GM03348 (cell line): ENCODE data around the gene DIS3L2.

ENCODE experiments used
- DNase-seq: peaks from one replicate; pipeline ENCODE4 v3.0.0; 2012; ENCODE audit warnings: low spot score

DIS3L2 gene

DNA sequence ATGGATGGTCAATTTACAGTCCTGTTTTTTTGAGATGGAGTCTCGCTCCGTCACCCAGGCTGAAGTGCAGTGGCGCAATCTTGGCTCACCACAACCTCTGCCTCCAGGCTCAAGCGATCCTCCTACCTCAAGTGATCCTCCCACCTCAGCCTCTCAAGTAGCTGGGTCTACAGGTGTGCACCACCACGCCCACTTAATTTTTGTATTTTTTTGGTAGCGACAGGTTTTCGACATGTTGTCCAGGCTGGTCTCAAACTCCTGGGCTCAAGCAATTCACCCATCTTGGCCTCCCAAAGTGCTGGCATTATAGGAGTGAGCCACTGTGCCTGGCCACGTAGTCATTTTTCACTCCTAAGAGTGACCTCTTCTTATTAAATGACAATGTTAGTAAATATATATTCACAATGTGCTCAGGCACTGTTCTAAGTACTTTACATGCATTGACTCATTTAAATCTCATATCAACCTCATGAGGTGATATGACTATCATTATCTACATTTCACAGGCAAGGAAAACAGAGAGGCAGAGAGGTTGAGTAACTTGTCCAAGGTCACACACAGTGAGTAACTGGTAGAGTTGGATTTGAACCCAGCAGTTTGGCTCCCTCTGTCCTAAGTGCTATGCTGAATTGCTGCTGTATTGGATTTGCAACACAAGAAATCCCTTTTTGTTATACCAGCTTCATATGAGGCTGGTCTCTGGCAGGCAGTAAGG, 5.6 kb upstream of the DIS3L2 start:
- no peak for DNase-seq

- no peak for DNase-seq
These were observed 3.4 kb upstream of the DIS3L2 start for GRCh38 chr2:231957913-231958763.

DNA sequence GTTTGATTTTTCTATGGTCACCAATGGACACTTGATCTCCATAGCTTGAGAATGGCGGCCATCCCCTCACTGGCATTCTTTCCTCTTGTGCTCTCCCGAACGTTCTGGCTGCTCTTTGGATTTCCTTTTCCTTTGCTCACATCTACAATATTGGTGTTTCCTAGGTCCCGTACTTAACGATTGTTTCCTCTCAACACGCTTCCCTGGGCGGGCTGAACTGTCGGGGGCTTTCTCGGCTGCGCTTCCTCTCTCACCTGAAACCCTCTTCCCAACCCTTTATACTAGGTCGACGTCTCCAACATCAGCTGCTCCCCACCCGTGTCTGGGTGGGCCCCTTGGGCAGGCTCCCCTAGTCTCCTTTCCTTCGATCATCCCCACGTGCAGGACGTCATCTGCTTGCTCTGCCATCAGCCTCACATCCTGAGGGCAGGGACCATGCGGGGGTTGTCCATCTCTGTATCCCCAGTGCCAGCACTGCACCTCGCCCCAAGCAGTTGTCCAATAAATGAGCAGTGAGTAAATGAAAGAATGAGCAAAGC, 634 bp upstream of the DIS3L2 start:
- DNase-seq: no peak

- DNase-seq: no peak
These were observed 3.6 kb downstream of the DIS3L2 start for GRCh38 chr2:231965102-231965501.

- DNase-seq: no peak
These were observed 5.4 kb downstream of the DIS3L2 start for GRCh38 chr2:231966886-231967285.

DNA sequence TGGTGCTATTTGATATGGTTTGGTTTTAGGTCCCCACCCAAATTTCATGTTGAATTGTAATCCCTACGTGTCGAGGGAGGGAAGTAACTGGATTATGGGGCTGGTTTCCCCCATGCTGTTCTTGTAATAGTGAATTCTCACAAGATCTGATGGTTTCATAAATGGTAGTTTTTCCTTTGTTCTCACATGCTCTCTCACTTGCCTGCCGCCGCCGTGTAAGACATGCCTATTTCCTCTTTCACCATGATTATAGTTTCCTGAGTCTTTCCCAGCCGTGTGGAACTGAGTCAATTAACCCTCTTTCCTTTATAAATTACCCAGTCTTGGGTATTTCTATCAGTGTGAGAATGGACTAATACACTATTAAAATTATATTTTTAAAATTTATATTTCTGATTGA, 7.3 kb downstream of the DIS3L2 start:
- DNase-seq: no peak

GRCh38 chr2:231970461-231970860, 8.9 kb downstream of the DIS3L2 start:
- no peak for DNase-seq

DNA sequence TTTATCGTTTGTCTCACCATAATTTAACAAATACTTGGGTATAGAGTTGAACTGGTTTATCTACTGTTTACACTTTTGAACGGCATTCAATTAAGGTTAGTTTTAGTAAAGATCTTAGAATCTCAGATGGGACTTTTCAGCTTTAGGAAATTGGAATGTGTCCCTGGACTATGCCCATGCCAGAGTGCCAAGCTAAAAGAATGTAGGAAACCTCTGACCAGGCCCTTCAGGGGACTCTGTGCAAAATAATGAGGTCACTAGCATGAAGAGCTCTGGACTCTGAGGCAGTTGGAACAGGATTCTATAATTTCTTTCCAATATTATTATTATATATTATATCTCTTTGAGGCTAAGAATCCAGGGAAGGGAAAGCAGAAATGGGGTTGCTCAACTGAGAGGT, 13.5 kb downstream of the DIS3L2 start:
- no peak for DNase-seq

DNA sequence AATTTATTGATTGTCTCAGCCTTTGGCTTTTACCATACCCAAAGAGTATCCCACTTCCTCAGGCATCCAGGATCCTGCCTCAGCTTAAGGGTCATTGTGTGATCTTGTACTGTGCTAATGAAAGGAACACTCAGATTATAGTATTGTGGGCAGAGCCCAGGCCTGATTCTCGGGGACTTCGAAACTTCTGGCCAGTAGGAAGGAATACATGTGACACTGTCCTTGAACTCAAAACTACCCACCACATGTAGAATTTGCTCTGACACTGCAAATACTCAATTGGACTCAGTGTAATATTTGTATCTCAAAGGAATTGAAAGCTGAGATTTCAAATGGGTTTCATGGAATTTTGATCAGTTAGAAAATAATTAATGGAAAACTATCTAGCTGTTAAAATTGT, 15.9 kb downstream of the DIS3L2 start:
- no peak for DNase-seq

GRCh38 chr2:231984992-231985391, 23.5 kb downstream of the DIS3L2 start:
- DNase-seq: no peak

DNA sequence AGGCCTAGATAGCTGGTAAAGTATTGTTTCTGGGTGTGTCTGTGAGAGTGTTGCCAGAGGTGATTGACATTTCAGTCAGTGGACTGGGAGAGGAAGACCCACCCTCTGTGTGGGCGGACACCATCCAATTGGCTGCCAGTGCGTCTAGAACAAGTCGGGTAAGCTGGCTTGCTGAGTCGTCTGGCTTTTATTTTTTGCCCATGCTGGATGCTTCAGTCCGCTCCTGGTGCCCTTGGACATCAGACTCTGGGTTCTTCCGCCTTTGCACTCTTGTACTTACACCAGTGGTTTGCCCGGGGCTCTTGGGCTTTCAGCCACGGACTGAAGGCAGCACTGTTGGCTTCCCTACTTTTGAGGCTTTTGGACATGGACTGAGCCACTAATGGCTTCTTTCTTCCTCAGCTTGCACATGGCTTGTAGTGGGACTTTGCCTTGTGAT, 24.3 kb downstream of the DIS3L2 start:
- no peak for DNase-seq

GRCh38 chr2:231987124-231987727, 25.7 kb downstream of the DIS3L2 start:
- peak; percentile 5 for DNase-seq

- no peak for DNase-seq
These were observed 26.8 kb downstream of the DIS3L2 start for GRCh38 chr2:231988179-231988866.

DNA sequence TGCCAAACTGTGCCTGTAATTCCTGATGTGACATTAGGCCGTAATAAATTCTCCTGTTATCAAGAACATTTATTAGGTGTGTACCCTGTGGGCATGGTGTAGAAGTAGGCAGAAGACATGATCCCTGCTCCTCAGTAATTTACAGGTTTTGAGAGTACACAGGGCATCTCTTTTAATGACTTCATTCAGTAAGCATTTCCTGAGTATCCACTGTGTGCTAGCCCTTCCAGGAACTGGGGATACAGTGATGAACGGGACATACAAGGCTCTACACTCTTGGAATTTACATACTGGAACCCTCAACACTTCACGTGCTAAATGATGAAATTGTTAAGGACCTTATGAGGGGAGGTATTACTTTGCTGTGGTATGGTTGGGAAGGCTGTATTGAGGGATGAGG, 30.2 kb downstream of the DIS3L2 start:
- peak; percentile 13 for DNase-seq

- peak; percentile 10 for DNase-seq
These were observed 31.4 kb downstream of the DIS3L2 start for GRCh38 chr2:231992888-231993287.

DNA sequence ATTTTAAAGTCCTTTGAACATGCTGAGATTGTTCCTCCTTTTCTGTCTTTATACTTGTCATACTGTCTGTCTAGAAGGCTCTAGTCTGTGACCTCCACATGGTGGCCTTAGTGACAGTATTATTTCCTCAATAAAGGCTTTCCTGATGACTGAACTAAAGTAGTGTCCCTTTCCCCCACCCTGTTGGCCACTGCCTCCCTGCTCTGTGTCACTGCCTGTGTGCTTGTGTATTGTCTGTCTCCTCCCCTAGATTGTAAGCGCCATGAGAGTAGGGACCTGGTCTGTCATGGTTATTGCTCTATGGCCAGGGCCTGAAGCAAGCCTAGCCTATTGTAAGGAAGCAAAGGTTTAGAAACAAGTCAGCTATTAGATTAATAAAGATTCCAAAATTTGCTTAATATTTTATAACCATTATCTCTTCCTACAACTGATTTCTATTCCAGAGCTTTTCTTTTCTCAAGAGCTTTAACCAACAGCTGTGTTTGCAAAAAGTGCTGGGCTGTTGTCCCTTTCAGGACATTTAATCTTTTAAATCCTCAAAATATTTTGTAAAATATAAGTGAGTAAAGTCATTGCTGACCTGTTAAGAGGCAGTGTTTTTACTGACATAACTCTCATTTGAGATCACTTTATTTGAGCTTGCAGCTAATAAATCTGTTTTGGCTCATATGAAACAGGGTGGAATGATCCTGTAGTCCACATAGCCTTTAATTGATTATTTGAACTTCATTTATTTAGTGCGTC, 35.5 kb downstream of the DIS3L2 start:
- no peak for DNase-seq

GRCh38 chr2:231998046-231998445, 36.5 kb downstream of the DIS3L2 start:
- no peak for DNase-seq

GRCh38 chr2:232000439-232000838, 38.9 kb downstream of the DIS3L2 start:
- DNase-seq: no peak

GRCh38 chr2:232001073-232001472, 39.6 kb downstream of the DIS3L2 start:
- DNase-seq: no peak

DNA sequence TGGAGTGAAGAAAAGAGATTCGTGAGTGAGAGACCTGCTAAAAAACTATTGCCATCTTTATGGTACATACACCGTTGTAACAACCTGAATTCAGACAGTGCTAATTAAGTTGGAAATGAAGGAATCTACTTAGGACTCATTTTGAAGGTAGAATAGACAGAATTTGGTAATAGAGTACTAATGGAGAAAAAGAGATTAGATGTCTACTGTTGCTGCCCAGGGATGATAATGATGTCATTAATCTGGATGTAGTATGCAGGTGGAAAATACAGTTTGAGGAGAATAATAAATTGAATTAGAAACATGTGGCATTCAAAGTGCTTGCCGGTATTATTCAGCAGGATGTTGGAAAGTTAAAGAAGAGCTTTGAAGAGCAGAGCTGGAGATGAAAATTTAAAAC, 44.7 kb downstream of the DIS3L2 start:
- DNase-seq: no peak

- no peak for DNase-seq
These were observed 47.6 kb downstream of the DIS3L2 start for GRCh38 chr2:232008907-232009638.
